Subcutaneous adipose tissue (tissue), 4 donors: ENCODE results near the gene CD68. TPM values are rescaled to one million over a fixed set of nuclear protein-coding genes. Genes with fewer than 3 reads are reported as not detected.

ENCODE experiments used
- total RNA-seq, 4 donors: library from RNA; depleted of rRNA; stranded (reverse); fragments of >200 nt; gene quantifications; one replicate each; pipeline ENCODE4 v1.1.0, GENCODE V29; 2016
- TF ChIP-seq, protein P1 (sequence below): fragments of 450-650 bp; IDR thresholded peaks from one replicate; pipeline ENCODE4 v1.5.1; 2016; ENCODE audit warnings: low read depth, mild to moderate bottlenecking, control low read depth, antibody characterized with exemption, moderate library complexity

Gene CD68
- total RNA-seq, 4 donors from 2014 or later, result 56.9 to 609 (median 149) TPM

DNA sequence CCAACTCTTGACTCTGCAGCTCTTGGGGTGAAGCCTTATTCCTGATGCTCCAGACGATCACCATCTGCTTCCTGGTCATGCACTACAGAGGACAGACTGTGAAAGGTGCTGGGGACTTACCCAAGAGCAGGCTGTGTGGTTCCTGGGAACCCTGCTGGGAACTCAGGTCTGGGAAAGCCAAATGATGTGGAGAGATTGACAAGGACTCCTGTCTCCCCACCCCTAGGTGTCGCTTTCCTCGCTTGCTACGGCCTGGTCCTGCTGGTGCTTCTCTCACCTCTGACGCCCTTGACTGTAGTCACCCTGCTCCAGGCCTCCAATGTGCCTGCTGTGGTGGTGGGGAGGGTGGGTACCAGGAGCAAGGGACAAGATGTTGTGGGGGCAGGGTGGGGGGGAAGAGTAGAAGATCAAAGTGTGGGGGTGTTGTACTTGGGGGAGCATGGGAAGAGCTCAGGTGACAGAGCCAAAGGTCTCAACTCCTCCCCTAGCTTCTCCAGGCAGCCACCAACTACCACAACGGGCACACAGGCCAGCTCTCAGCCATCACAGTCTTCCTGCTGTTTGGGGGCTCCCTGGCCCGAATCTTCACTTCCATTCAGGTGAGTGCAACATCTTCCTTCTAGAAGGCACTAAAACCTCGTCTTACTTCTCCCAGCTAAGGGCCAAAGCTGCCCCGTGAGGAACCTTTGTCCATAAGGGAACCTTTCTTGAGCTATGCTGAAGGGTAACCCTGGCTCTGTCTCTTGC lies 7.4 kb downstream of the CD68 start:
- TF ChIP-seq, protein P1, sequence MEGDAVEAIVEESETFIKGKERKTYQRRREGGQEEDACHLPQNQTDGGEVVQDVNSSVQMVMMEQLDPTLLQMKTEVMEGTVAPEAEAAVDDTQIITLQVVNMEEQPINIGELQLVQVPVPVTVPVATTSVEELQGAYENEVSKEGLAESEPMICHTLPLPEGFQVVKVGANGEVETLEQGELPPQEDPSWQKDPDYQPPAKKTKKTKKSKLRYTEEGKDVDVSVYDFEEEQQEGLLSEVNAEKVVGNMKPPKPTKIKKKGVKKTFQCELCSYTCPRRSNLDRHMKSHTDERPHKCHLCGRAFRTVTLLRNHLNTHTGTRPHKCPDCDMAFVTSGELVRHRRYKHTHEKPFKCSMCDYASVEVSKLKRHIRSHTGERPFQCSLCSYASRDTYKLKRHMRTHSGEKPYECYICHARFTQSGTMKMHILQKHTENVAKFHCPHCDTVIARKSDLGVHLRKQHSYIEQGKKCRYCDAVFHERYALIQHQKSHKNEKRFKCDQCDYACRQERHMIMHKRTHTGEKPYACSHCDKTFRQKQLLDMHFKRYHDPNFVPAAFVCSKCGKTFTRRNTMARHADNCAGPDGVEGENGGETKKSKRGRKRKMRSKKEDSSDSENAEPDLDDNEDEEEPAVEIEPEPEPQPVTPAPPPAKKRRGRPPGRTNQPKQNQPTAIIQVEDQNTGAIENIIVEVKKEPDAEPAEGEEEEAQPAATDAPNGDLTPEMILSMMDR, result no peak

DNA sequence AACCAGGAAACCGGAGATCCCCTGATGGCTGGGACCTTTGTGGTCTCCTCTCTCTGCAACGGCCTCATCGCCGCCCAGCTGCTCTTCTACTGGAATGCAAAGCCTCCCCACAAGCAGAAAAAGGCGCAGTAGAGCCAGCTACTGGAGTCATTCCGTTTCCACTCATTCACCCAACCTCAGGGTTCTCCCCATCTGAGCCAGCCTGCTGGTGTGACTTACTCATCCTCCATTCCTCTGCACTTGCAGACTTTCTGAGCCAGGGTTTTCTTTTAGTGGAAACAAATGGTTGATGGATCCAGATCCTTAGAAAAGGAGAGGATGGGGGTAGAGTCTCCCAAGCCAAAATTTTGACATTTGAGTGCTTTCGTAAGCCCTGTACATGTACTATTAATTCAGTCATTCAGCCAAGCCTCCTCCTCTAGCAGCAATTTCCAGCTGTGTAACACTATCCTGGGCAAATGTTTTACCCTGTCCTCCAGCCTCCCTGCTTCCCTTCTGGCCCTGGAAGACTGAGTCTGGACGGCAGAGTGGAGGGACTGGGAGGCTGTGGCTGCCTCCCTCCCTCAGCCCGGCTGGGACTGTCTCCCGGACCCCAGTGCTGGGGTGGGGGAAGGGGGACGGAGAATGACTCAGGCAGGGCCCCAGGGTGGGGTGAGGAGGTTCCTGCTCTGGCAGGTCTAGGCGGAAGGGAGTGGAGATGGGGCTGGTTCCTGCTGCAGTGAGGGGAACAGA lies 8.1 kb downstream of the CD68 start:
- TF ChIP-seq, protein P1, result no peak

DNA sequence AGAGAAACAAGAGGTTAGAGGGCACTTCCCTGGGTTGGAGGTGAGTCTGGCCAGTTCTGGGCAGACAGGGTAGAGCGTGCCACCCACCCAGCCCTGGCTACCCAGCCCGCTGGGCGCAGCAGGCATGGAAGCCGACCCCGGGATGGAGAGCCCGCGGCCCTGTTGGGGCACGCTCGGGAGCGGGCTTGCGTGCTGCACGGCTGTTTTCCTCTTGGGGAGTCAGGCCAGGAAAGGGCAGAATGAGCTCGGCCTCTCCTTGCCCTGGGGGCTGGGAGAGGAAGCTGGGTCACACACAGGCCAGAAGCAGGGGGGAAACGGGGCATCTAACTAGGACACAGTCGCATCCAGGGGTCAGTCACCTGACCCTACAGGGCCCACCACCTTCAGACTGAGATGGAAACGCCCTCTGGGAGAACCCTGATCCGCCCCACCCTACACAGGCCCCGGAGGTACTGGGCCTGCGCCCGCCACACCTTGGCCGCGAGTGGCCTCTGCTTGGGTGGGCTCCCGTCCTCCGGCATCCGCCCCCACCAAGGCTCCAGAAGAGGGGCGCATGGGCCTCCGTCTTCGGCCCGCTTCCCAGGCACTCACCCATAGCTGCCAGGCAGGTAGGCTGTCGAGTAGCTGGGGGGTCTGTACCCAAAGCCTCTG lies 9.2 kb downstream of the CD68 start:
- TF ChIP-seq, protein P1, result no peak

DNA sequence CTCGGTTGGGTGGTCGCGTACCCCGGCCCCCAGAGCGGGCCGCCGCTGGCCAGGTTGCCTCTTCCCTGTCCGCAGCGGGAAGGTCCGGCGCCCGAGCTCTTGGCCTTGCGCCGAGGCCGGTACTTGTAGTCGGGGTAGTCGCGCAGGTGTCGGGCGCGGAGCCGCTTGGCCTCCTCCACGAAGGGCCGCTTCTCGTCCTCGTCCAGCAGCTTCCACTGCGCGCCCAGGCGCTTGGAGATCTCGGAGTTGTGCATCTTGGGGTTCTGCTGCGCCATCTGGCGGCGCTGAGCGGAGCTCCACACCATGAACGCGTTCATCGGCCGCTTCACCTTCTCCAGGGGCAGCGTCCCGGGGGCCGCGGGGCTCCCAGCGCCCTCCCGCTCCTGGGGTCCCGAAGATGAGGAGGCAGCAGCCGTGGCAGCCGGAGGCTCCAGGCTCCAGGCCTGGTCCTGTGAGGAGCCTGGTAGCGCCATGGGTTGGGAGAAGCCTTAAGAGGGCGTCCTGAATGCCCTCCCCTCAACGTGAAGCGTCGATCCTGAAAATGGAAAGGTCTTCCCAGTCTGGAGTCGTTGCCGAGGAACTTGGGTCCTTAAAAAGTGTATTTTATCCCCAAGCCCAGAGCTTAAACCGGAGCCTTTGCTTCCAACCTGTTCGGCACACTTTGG lies 9.9 kb downstream of the CD68 start:
- TF ChIP-seq, protein P1, result no peak

DNA sequence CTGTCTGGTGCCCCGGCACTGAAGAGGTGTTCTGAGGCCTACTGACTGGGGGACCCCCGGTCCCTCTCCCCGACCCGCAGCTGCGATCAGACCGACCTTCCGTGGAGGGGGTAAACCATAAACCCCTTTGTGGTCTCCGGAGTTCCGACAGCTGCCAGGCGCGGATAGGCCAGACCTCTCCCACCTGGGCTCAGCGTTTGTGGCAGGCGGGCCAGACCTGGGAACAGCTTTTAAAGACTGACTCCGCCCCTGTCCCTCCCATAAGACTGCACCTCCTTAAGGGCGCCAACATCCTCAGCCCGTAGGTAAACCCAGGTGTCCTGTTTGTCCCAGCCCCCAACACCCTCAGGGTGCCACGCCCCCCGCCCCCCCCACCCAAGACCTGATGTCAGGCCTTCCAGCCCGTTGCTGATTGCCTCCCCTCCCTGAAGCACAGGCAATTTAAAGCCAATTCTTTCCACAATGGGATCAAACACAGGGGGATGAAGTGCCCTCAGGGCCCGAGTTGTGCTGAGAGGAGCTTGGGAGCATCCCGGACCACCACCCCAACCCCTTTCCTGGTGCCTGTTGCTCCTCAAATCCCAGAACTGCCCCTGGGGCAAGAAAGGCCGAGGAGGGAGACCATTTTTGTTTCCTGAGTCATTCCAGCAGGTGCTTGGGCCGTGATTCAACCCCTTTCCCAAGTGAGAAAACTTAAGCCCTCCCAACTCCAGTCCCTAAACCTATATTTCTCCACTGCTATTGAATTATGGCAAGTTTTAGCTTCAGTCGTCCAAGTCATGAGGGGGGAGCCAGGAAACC lies 10.7 kb downstream of the CD68 start, which contains the start of gene SOX15:
TSS of gene SOX15 (minus strand) at position 204 of the 801 bp plus-strand sequence. CDS start 418 bp downstream, outside the sequence.
- TF ChIP-seq, protein P1, result no peak

DNA sequence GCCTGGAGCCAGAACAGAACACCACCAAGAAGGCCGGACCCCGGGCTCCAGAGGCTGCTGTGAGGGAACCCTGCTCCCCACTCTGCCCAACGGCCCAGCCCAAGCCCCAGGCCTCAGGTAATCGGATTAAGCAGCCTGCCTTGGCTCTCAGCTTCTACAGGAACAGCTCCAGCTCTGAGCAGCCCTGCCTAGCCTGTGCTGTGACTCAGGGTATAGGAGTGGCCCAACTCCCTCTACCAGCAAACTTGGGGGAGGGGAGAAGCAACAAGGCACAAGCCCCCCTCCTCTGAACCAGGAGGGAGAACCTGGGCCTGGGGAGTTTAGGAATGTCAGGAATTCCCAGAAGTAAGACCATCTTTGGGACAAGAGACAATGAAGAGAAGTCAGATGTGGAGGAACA lies 11.3 kb downstream of the CD68 start:
- TF ChIP-seq, protein P1, result no peak
